Gastrocnemius medialis (tissue), 4 donors: ENCODE data around the gene APOL6. TPM values are rescaled to one million over a fixed set of nuclear protein-coding genes. Genes with fewer than 3 reads are reported as not detected.
"Not testable (repeated sequence)": the region's sequence is repeated elsewhere in the genome, so short reads cannot be mapped to it uniquely, and the experiment has no call there.

Experiments used
- ATAC-seq, 2 donors: fragments of 150-250 bp; one replicate each; pipeline ENCODE4 v1.9.1; 2016
- DNase-seq, 2 donors: peaks; one replicate each; pipeline ENCODE4 v3.0.0-alpha.2; 2019
- H3K27ac ChIP-seq, 4 donors: fragments of 200-600 bp; sonication (generic); 1 replicate in 1 of 4; 2 replicates in 3 of 4; pipeline ENCODE4 v1.5.1; 2016 to 2018; ENCODE audit warnings: mild to moderate bottlenecking in 2 of 4, moderate library complexity in 1 of 4
- H3K27me3 ChIP-seq, 3 donors: fragments of 200-600 bp; sonication (generic) in 2 of 3; 1 replicate in 1 of 3; 2 replicates in 2 of 3; pipeline versions ENCODE4 v1.5.1 to v1.6.0; 2016 to 2019; ENCODE audit warnings: mild to moderate bottlenecking in 1 of 3, moderate library complexity in 1 of 3
- H3K36me3 ChIP-seq, 2 donors: fragments of 200-600 bp; sonication (generic) in 1 of 2; one replicate each; pipeline ENCODE4 v1.5.1; 2017 to 2018
- H3K4me1 ChIP-seq, 2 donors: fragments of 200-600 bp; sonication (generic) in 1 of 2; one replicate each; pipeline ENCODE4 v1.5.1; 2016 to 2017; ENCODE audit warnings: mild to moderate bottlenecking in 2 of 2
- H3K4me3 ChIP-seq, 4 donors: fragments of 200-600 bp; sonication (generic) in 3 of 4; 1 replicate in 1 of 4; 2 replicates in 3 of 4; pipeline ENCODE4 v1.5.1; 2016 to 2019; ENCODE audit warnings: mild to moderate bottlenecking in 2 of 4
- H3K9me3 ChIP-seq, 3 donors: fragments of 200-600 bp; sonication (generic) in 2 of 3; 1 replicate in 1 of 3; 2 replicates in 2 of 3; pipeline ENCODE4 v1.5.1; 2016 to 2019
- POLR2A ChIP-seq, 2 donors: fragments of 450-650 bp; IDR thresholded peaks; one replicate each; pipeline ENCODE4 v1.6.1; 2017; ENCODE audit warnings: antibody characterized with exemption in 2 of 2, mild to moderate bottlenecking in 2 of 2, moderate library complexity in 2 of 2
- in situ Hi-C, 4 donors: fragments of 200-750 bp; cut with MboI; loops; one replicate each; pipeline versions ENCODE4 v1.15.0 to v1.8.0; 2017; ENCODE audit warnings: low sequenced_read_pairs in 4 of 4
- intact Hi-C: fragments of 100-400 bp; cut with DNase I; formaldehyde crosslinking; loops from one replicate; pipeline ENCODE4 v1.15.1; 2023; ENCODE audit warnings: low total_unique reads
- total RNA-seq, 4 donors: library from RNA; depleted of rRNA; stranded (reverse); fragments of >200 nt; gene quantifications; one replicate each; pipeline versions ENCODE4 v1.1.0 to v1.2.3, GENCODE V29; 2016
- TF ChIP-seq, protein P1 (sequence below), 5 experiments: fragments of 450-650 bp in 3 of 5; fragments of 200-600 bp in 2 of 5; sonication (generic) in 2 of 5; IDR thresholded peaks in 4 of 5; conservative IDR thresholded peaks in 1 of 5; 1 replicate in 4 of 5; 2 replicates in 1 of 5; pipeline ENCODE4 v1.5.1; 2016 to 2019; ENCODE audit warnings: antibody characterized with exemption in 5 of 5, mild to moderate bottlenecking in 3 of 5, moderate library complexity in 3 of 5

The APOL6 gene
- total RNA-seq, 4 donors from 2014 or later, result 1.5 to 4.5 (median 2.9) TPM

DNA sequence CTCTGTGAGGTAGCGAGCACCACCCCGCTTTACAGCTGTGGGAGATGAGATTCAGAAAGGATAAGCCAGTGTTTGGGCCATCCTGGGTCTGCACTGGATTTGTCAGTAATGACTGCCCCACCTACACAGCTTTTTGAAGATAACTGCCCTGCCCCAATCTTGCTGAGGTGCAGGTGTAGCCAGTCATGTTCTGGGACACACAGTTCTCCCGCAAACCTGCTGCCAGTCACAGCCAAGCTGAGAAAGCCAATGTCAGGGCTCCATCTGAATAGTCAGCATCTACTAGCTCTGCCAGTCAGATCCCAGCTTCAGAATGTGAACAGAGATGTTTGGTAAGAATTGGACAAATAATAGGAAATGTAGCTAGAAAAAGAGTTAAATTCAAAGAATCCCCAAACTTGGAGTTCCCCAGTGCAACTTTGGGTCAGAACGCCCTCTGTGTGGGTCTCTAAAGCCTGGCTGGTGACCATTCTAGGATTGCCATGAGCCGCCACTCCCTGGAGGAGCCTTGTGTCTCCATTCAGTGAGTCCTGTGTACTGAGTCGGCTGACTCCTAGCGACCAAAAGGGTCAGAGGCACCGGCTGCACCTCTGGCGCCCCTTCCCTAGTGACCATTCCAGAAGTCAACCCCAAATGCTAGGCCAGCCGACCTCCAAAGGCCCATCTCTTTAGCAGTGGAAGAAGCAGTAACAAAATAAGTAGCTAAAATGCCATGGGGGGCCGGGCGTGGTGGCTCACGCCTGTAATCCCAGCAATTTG, 28.7 kb upstream of the APOL6 start:
- Histone ChIP-seq H3K4me3 (no peak overlapping the region), H3K4me1 (peaks cover 64 to 67% of the 10 kb centered on the region in 2 donors), H3K9me3 (no peaks in the 10 kb centered on the region), H3K27me3 (no peaks in the 10 kb centered on the region), H3K36me3 (no peaks in the 10 kb centered on the region), H3K27ac (peak overlapping the region; percentile 92 to 97 (median 97))
- ATAC-seq (peak in 1 of 2 donors; percentile 25), DNase-seq (peak; percentile 73 to 80)
- TF ChIP-seq, protein P1, sequence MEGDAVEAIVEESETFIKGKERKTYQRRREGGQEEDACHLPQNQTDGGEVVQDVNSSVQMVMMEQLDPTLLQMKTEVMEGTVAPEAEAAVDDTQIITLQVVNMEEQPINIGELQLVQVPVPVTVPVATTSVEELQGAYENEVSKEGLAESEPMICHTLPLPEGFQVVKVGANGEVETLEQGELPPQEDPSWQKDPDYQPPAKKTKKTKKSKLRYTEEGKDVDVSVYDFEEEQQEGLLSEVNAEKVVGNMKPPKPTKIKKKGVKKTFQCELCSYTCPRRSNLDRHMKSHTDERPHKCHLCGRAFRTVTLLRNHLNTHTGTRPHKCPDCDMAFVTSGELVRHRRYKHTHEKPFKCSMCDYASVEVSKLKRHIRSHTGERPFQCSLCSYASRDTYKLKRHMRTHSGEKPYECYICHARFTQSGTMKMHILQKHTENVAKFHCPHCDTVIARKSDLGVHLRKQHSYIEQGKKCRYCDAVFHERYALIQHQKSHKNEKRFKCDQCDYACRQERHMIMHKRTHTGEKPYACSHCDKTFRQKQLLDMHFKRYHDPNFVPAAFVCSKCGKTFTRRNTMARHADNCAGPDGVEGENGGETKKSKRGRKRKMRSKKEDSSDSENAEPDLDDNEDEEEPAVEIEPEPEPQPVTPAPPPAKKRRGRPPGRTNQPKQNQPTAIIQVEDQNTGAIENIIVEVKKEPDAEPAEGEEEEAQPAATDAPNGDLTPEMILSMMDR (IDR thresholded peaks at IDR 0.05 in 4 of 5, conservative IDR thresholded peaks at IDR 0.05 in 1 of 5), result no peak
- TF ChIP-seq POLR2A (IDR thresholded peaks at IDR 0.05), result no peak
- in situ Hi-C loops, result loop anchor here in 1 of 4 donors (5.0 kb wide), 2 partner anchors 32 to 187 kb away; no protein-coding TSS in a partner anchor
- intact Hi-C loops, result loop anchor here (5.0 to 10.0 kb wide), 2 partner anchors 307 to 845 kb away; no protein-coding TSS in a partner anchor

DNA sequence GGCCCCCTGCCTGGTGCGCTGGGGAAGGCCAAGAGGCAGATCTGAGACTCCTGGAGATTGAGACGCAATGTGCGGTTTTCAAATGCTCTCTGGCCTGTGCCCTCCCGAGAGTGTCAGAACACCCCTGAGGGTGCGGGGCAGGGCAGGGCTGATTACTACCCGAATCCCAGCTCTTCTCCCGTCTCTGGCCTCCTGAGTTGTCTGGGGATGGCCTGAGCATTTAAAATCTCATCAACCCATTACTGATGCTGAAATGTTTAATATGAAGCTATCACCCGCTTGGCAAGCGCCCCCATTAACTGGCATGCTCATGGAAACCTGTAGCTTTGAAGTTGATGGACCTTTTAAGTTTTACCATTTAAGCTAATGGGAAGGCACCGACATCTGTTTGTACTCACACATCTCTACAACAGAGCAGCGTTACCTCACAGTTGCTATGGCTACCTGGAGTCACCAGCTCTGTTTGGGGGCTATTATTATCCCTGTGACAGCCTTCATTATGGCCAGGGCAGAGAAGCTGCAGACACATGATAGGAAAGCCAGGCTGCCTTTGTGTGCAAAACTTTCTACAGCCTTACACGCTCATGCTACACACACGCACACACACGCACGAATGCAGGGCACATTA, 27.5 kb upstream of the APOL6 start:
- Histone ChIP-seq H3K27ac (peak overlapping the region; percentile 92 to 97 (median 97)), H3K27me3 (no peaks in the 10 kb centered on the region), H3K36me3 (no peaks in the 10 kb centered on the region), H3K4me1 (peaks cover 57 to 63% of the 10 kb centered on the region in 2 donors), H3K4me3 (peak overlapping the region in 1 of 4 donors; percentile 26), H3K9me3 (no peaks in the 10 kb centered on the region)
- peak; percentile 62 to 89 for DNase-seq
- ATAC-seq, result peak; percentile 42 to 54
- in situ Hi-C loops (loop anchor here in 1 of 4 donors (5.0 kb wide), 2 partner anchors 33 to 188 kb away; no protein-coding TSS in a partner anchor), intact Hi-C loops (loop anchor here (1.0 kb wide), 1 partner anchor 31 kb away; no protein-coding TSS in a partner anchor)
- TF ChIP-seq POLR2A (IDR thresholded peaks at IDR 0.05), result peak; percentile 59 to 66
- TF ChIP-seq, protein P1 (IDR thresholded peaks at IDR 0.05 in 4 of 5, conservative IDR thresholded peaks at IDR 0.05 in 1 of 5), result no peak

DNA sequence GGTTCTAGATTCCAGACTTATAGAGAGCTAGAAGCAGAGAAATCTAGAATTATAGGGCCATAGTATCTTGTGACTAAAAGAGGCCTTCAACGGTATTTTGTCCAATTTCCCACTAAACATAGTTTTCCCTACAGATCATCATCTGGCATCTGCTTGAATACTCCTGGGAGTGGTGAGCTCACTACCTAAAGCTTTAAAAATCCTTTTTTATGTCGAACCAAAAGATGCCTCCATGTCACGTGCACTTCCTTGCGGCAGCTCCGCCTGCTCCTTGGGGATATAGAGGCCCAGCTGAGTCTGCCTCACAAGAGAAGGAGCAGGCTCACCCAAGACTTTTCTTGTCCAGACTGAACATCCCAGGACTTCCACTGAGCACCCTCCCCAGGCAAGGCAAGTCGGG, 26.8 kb upstream of the APOL6 start:
- in situ Hi-C loops, result loop anchor here in 1 of 4 donors (5.0 kb wide), 2 partner anchors 34 to 189 kb away; no protein-coding TSS in a partner anchor
- no peaks in the 10 kb centered on the region for H3K36me3 ChIP-seq
- H3K27ac ChIP-seq, result peak overlapping the region; percentile 92 to 97 (median 97)
- H3K4me1 ChIP-seq, result peaks cover 57 to 59% of the 10 kb centered on the region in 2 donors
- H3K4me3 ChIP-seq, result peak overlapping the region in 3 of 4 donors; percentile 1 to 51 (median 8)
- TF ChIP-seq, protein P1 (IDR thresholded peaks at IDR 0.05 in 4 of 5, conservative IDR thresholded peaks at IDR 0.05 in 1 of 5), result no peak
- TF ChIP-seq POLR2A (IDR thresholded peaks at IDR 0.05), result no peak
- H3K9me3 ChIP-seq, result no peaks in the 10 kb centered on the region
- DNase-seq (no peak), ATAC-seq (no peak)
- intact Hi-C loops, result loop anchor here (1.0 kb wide), 1 partner anchor 32 kb away; no protein-coding TSS in a partner anchor
- H3K27me3 ChIP-seq, result no peaks in the 10 kb centered on the region

DNA sequence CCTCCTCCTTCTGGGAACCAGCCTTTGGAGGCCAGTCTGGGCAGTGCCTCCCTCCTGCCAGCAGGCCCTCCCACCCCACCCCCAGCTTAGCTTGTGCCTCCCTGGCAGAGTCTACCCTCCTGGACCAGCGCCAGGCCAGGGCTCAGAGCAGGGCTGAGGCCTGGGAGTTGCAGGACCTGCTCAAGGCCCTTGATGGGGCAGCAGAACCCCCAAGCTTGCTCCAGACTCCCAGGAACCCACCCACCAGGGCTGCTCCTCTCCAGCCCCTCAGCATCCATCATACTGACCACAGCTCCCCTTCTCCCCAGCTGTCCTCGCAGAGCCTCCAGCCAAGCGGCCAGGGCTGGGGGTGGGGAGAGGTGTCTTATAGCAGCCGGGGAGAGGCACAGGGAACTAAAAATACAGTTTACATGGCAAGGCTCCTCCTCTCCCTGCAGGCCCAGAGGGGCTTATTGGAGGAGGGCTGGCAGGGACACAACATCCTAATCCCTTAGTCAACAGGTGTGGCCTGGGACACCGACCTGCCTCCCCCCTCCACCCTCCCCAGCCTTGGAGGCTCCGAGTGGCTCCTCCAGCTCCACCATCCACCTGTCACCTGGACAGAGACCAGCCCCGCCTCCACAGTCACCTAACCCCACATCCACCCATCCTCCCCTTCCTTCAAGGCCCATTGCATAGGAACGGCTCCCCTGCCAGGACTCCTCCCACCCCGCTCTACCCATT, 25.9 kb upstream of the APOL6 start:
- in situ Hi-C loops, result loop anchor here in 1 of 4 donors (5.0 kb wide), 2 partner anchors 35 to 190 kb away; no protein-coding TSS in a partner anchor
- H3K4me1 ChIP-seq, result peaks cover 62 to 66% of the 10 kb centered on the region in 2 donors
- peak overlapping the region; percentile 92 to 97 (median 97) for H3K27ac ChIP-seq
- peak; percentile 64 to 69 for TF ChIP-seq POLR2A (IDR thresholded peaks at IDR 0.05)
- TF ChIP-seq, protein P1 (IDR thresholded peaks at IDR 0.05 in 4 of 5, conservative IDR thresholded peaks at IDR 0.05 in 1 of 5), result no peak
- DNase-seq (peak; percentile 96 to 100), ATAC-seq (peak; percentile 55 to 61)
- H3K36me3 ChIP-seq, result no peaks in the 10 kb centered on the region
- no peaks in the 10 kb centered on the region for H3K27me3 ChIP-seq
- H3K9me3 ChIP-seq, result no peaks in the 10 kb centered on the region
- H3K4me3 ChIP-seq, result peak overlapping the region in 3 of 4 donors; percentile 1 to 51 (median 8)
- intact Hi-C loops, result loop anchor here (2.0 kb wide), 1 partner anchor 272 kb away; no protein-coding TSS in a partner anchor

DNA sequence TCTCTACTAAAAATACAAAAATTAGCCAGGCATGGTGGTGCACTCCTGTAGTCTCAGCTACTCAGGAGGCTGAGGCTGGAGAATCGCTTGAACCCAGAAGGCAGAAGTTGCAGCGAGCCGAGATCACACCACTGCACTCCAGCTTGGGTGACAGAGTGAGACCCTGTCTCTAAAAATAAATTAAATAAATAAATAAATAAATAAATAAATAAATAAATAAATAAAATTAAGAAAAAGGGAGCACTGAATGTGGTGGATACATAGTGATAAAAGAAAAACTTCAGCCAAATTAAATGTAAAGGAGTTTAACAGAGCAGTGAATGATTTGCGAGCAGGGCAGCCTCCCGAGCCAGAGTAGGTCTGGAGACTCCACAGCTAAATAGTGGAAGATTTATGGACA, 24.4 kb upstream of the APOL6 start:
- not testable (repeated sequence) for H3K27me3 ChIP-seq, DNase-seq, H3K9me3 ChIP-seq, H3K36me3 ChIP-seq, ATAC-seq, H3K4me3 ChIP-seq
- intact Hi-C loops, result loop anchor here (1.0 to 2.0 kb wide), 2 partner anchors 84 to 273 kb away; partner anchors contain the start of gene RASD2
- Histone ChIP-seq H3K4me1 (peaks cover 48 to 60% of the 10 kb centered on the region in 2 donors), H3K27ac (peak overlapping the region in 2 of 4 donors; percentile 97)
- in situ Hi-C loops, result loop anchor here in 1 of 4 donors (5.0 kb wide), 2 partner anchors 37 to 192 kb away; no protein-coding TSS in a partner anchor
